IMR-90 (cell line): Measurements from ENCODE around the gene FCHSD2. TPM values are rescaled to one million over a fixed set of nuclear protein-coding genes. Genes with fewer than 3 reads are reported as not detected.

ENCODE experiments used
- ATAC-seq: fragments of 200-7000 bp; cut with Tn5 transposase; 2 replicates; pipeline ENCODE4 v1.9.1; 2020; ENCODE audit warnings: low read depth, mild to moderate bottlenecking, moderate library complexity
- BruUV-seq: library from RNA; stranded (reverse); fragments of 400-500 nt; replicated peaks from 2 replicates; lab custom pipeline; 2021; lab: Mats Ljungman, UMichigan
- CTCF ChIA-PET: fragments of 300-600 bp; formaldehyde crosslinking; extraction: SDS; loops from one replicate; lab custom pipeline; 2021; ENCODE audit warnings: antibody characterized with exemption; lab: Yijun Ruan, JAX
- POLR2A ChIA-PET: fragments of 300-600 bp; sonication (Branson Sonifier 250); formaldehyde crosslinking; loops from one replicate; lab custom pipeline; 2022; ENCODE audit warnings: antibody characterized with exemption; ENCODE audit not compliant: unreplicated experiment; lab: Charles Lee
- DNase-seq: peaks from one replicate; pipeline ENCODE4 v3.0.0; 2013
- H2AFZ ChIP-seq: replicated peaks from 2 replicates; pipeline ENCODE3; 2013; ENCODE audit warnings: low read length, mild to moderate bottlenecking; ENCODE audit not compliant: poor library complexity
- H2AK5ac ChIP-seq: 2 replicates; pipeline ENCODE4 v1.6.1; 2013; ENCODE audit warnings: low read depth, low read length, inconsistent platforms
- H2AK9ac ChIP-seq: replicated peaks from 2 replicates; pipeline ENCODE3; 2013; ENCODE audit warnings: mild to moderate bottlenecking, low read depth, low read length, moderate library complexity; ENCODE audit not compliant: poor library complexity
- H2BK120ac ChIP-seq: 2 replicates; pipeline ENCODE4 v1.6.1; 2013; ENCODE audit warnings: low read depth, low read length, inconsistent platforms
- H2BK15ac ChIP-seq: 3 replicates; pipeline ENCODE4 v1.6.1; 2013; ENCODE audit warnings: low read depth, low read length, inconsistent platforms
- H2BK20ac ChIP-seq: 2 replicates; pipeline ENCODE4 v1.6.1; 2013; ENCODE audit warnings: low read depth, mild to moderate bottlenecking, inconsistent platforms, low read length, moderate library complexity
- H2BK5ac ChIP-seq: 2 replicates; pipeline ENCODE4 v1.6.1; 2013; ENCODE audit warnings: mild to moderate bottlenecking, low read depth, low read length, inconsistent platforms; ENCODE audit not compliant: poor library complexity, severe bottlenecking
- H3K14ac ChIP-seq: replicated peaks from 2 replicates; pipeline ENCODE4 v1.6.1; 2013; ENCODE audit warnings: low read depth, low read length, inconsistent platforms
- H3K18ac ChIP-seq: 2 replicates; pipeline ENCODE4 v1.6.1; 2013; ENCODE audit warnings: low read depth, low read length, control low read depth
- H3K23ac ChIP-seq: 2 replicates; pipeline ENCODE4 v1.6.1; 2013; ENCODE audit warnings: low read depth, low read length, inconsistent platforms
- H3K27ac ChIP-seq: 2 replicates; pipeline ENCODE4 v1.5.1; 2013; ENCODE audit warnings: mild to moderate bottlenecking, control low read depth, low read length; ENCODE audit not compliant: insufficient read depth
- H3K27me3 ChIP-seq: 2 replicates; pipeline ENCODE4 v1.6.1; 2013; ENCODE audit warnings: low read length; ENCODE audit not compliant: control insufficient read depth, insufficient read depth
- H3K36me3 ChIP-seq: 2 replicates; pipeline ENCODE4 v1.6.1; 2013; ENCODE audit warnings: low read length, mixed read lengths; ENCODE audit not compliant: control insufficient read depth, insufficient read depth
- H3K4ac ChIP-seq: 2 replicates; pipeline ENCODE4 v1.6.1; 2013; ENCODE audit warnings: low read depth, low read length, inconsistent platforms
- H3K4me1 ChIP-seq: 2 replicates; pipeline ENCODE4 v1.6.1; 2013; ENCODE audit warnings: low read length, mixed read lengths; ENCODE audit not compliant: control insufficient read depth, insufficient read depth
- H3K4me2 ChIP-seq: 2 replicates; pipeline ENCODE4 v1.6.1; 2013; ENCODE audit warnings: low read depth, mild to moderate bottlenecking, control low read depth, low read length, moderate library complexity
- H3K4me3 ChIP-seq: 2 replicates; pipeline ENCODE4 v1.5.1; 2013; ENCODE audit warnings: low read depth, mild to moderate bottlenecking, control low read depth, low read length, moderate library complexity; ENCODE audit not compliant: insufficient read depth
- H3K56ac ChIP-seq: 2 replicates; pipeline ENCODE4 v1.6.1; 2013; ENCODE audit warnings: low read length, inconsistent platforms; ENCODE audit not compliant: insufficient read depth; ENCODE audit errors: extremely low read depth
- H3K79me1 ChIP-seq, 2 experiments: 2 replicates each; pipeline ENCODE4 v1.6.1; 2013; ENCODE audit warnings: low read length in 2 of 2, inconsistent platforms in 1 of 2, low read depth in 1 of 2
- H3K9ac ChIP-seq: 2 replicates; pipeline ENCODE4 v1.6.1; 2013; ENCODE audit warnings: low read depth, low read length, control low read depth
- H3K9me1 ChIP-seq: 2 replicates; pipeline ENCODE4 v1.6.1; 2013; ENCODE audit warnings: low read length, inconsistent platforms; ENCODE audit not compliant: insufficient read depth
- H3K9me3 ChIP-seq: 2 replicates; pipeline ENCODE4 v1.6.1; 2013; ENCODE audit warnings: low read length; ENCODE audit not compliant: control insufficient read depth, insufficient read depth
- H4K20me1 ChIP-seq: 2 replicates; pipeline ENCODE4 v1.6.1; 2013; ENCODE audit warnings: low read length, inconsistent platforms; ENCODE audit not compliant: insufficient read depth
- H4K5ac ChIP-seq: 2 replicates; pipeline ENCODE4 v1.6.1; 2013; ENCODE audit warnings: mild to moderate bottlenecking, low read depth, low read length, control low read depth
- H4K8ac ChIP-seq, 2 experiments: 2 replicates each; pipeline ENCODE4 v1.6.1; 2013; ENCODE audit warnings: low read depth in 2 of 2, low read length in 2 of 2, control low read depth in 1 of 2, inconsistent platforms in 1 of 2
- H4K91ac ChIP-seq: 2 replicates; pipeline ENCODE4 v1.6.1; 2013; ENCODE audit warnings: low read depth, low read length, inconsistent platforms; ENCODE audit not compliant: insufficient read depth
- CHD1 ChIP-seq: IDR thresholded peaks from 2 replicates; pipeline ENCODE4 v1.6.1; 2012; ENCODE audit warnings: low read depth, low read length, improper control_type of control experiment
- WGBS, 2 experiments: methylation state at CpG; one replicate each; pipeline versions ENCODE4 v1.1.5 to v1.1.7; 2013; ENCODE audit warnings: missing lambda C conversion rate in 2 of 2; ENCODE audit not compliant: insufficient read length in 1 of 2; ENCODE audit errors: extremely low coverage in 2 of 2; 5-methylcytosine and 5-hydroxymethylcytosine counted together
- dilution Hi-C: fragments of 300-500 bp; cut with HindIII; formaldehyde crosslinking; loops from one replicate; pipeline ENCODE4 v1.14.3; 2018; ENCODE audit warnings: low sequenced_read_pairs; ENCODE audit not compliant: unreplicated experiment
- in situ Hi-C: fragments of 300-500 bp; cut with MboI; formaldehyde crosslinking; loops from 3 replicates; pipeline ENCODE4 v1.14.3; 2019; ENCODE audit warnings: low sequenced_read_pairs, inconsistent platforms, mixed read lengths
- intact Hi-C: fragments of 100-400 bp; cut with micrococcal nuclease; formaldehyde crosslinking; loops from 2 replicates; pipeline ENCODE4 v1.10.0; 2022
- polyA plus RNA-seq, 3 experiments: library from polyadenylated mRNA; depleted of rRNA; stranded (reverse); fragments of >200 nt; gene quantifications; 2 replicates each; pipeline ENCODE4 v1.2.3, GENCODE V29; 2012; ENCODE audit warnings: low replicate concordance in 1 of 3
- total RNA-seq: library from RNA; depleted of rRNA; stranded (reverse); fragments of >200 nt; gene quantifications from 2 replicates; pipeline ENCODE4 v1.2.3, GENCODE V29; 2012

The FCHSD2 gene
- total and polyA plus RNA-seq, 2 of the 4 experiments (the other 2 are of a cell fraction), result 5.9 to 18.7 TPM

DNA sequence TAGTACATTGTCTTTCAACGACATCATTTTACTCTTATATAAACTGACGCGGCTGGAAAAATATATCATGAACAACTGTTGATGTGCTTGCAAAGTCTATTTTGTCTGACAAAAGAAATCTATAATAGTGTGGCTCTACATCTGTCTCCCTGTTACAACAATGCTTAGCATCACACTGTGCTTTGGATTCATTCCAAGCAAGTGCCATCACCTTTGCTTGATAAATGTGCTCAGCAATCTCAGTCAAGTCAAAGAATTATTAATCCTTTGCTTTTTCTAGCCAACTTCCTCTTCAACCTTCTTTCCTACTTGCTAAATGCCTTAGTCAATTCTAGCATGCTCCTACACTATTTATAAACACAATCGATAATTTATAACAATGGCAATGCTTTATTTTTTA, 140.5 kb downstream of the FCHSD2 start:
- H2BK120ac ChIP-seq, result no peak overlapping the region
- no peak overlapping the region for H3K56ac ChIP-seq
- peaks cover 17 to 48% of the 10 kb centered on the region in 2 experiments for H3K79me1 ChIP-seq
- ATAC-seq (no peak), DNase-seq (no peak)
- no peaks in the 10 kb centered on the region for H3K4me1 ChIP-seq
- H4K5ac ChIP-seq, result no peak overlapping the region
- H4K91ac ChIP-seq, result no peak overlapping the region
- H3K9me3 ChIP-seq, result no peaks in the 10 kb centered on the region
- no peak overlapping the region for H2AK5ac ChIP-seq
- CTCF ChIA-PET, result interaction anchor here (0.6 kb wide), 1 partner anchor 16 kb away, joined by 8 read pairs; no protein-coding TSS in a partner anchor
- no peaks in the 10 kb centered on the region; the same call in 1 of the 2 replicates for H4K20me1 ChIP-seq
- no peak overlapping the region for H2BK15ac ChIP-seq
- no CpG with 5 or more reads among the region's 4 CpGs for WGBS, 2 experiments
- POLR2A ChIA-PET, result no interaction called here
- no peak overlapping the region for H3K18ac ChIP-seq
- H3K27me3 ChIP-seq, result no peaks in the 10 kb centered on the region
- H3K4me2 ChIP-seq, result no peak overlapping the region
- TF ChIP-seq CHD1, result no peak
- no peak overlapping the region for H3K23ac ChIP-seq
- H3K36me3 ChIP-seq, result no peaks in the 10 kb centered on the region
- H2BK5ac ChIP-seq, result no peak overlapping the region
- intact Hi-C loops (no loop called here), in situ Hi-C loops (no loop called here), dilution Hi-C loops (no loop called here)
- no peak overlapping the region for H3K9ac ChIP-seq
- no peak overlapping the region for H2BK20ac ChIP-seq
- H3K14ac ChIP-seq, result 0 out of 2 replicates have a peak overlapping the region, but pooled peaks have one; percentile 7
- no TSS peak for BruUV-seq
- no peak overlapping the region for H2AFZ ChIP-seq
- H4K8ac ChIP-seq, result no peak overlapping the region
- H3K27ac ChIP-seq, result no peak overlapping the region
- H2AK9ac ChIP-seq, result no peak overlapping the region
- H3K4ac ChIP-seq, result no peak overlapping the region
- peaks cover 2% of the 10 kb centered on the region for H3K9me1 ChIP-seq
- no peak overlapping the region for H3K4me3 ChIP-seq
